ENCODE results near the gene DOCK1.

DNA sequence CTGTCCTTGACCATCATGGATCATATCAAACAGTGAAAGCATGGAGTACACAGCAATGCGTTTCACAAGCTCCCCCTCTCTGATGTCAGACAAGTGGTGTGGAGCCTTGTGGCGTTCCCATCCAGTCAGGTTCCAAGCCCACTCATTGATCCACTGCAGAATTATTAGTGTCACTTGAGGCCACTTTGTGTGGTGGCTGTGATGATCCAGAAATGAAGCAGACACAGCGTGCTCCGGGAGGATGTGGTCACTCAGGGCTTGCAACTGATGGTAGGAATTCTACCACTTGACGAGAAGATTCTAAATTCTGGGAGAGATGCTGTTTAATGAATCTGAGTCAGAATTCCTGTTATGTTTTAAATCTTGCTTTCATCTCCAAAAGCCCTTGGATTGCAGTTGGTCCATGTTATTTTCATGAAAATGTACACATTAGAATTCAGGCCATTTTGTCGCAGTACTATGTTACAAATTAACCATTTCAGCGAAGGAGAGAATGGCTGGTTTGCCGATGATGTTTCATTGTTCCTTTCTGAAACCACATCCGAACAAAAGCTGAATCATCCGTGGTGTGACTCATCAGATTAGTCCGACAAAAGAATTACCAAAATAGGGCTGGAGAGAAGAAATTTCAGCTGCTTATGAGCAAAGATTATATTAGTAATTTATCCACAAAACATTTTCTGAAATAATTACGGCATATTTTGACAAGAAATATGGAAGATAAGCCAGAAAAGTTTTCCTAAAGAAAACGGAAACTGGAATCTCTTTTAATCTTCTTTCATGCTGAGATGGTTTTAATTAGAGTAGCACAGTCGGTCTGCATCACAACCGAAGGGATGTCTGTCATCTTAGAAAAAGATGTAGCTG is 243.1 kb downstream of the DOCK1 start:
- TF ChIP-seq GATA3 (IDR thresholded peaks at IDR 0.05; ENCODE audit: low read depth, low read length) (no peak), GATA2 (IDR thresholded peaks at IDR 0.05; ENCODE audit: low read depth, low read length) (no peak)
